ENCODE data around the gene SPACA9.

SPACA9 gene
- 0.27 to 1.9 (median 1.3) reads per million in 4 donors for total RNA-seq

GRCh38 chr9:132878695-132879456 is at the start of gene SPACA9:
Gene SPACA9, plus strand, starts transcription at chr9:132878898. Its CDS starts 5,050 bp downstream, at chr9:132883948.
- peak in 2 of 5 donors; percentile 10 to 18 for DNase-seq

GRCh38 chr9:132832171-132832881 is 46.4 kb upstream of the SPACA9 start:
- no peak for DNase-seq

GRCh38 chr9:132833550-132834121 is 45.1 kb upstream of the SPACA9 start:
- DNase-seq, result no peak

- DNase-seq, result no peak
These were observed 44.4 kb upstream of the SPACA9 start for GRCh38 chr9:132834343-132834742.

GRCh38 chr9:132837501-132838286 is 41.0 kb upstream of the SPACA9 start:
- no peak for DNase-seq

- no peak for DNase-seq
These were observed 40.4 kb upstream of the SPACA9 start for GRCh38 chr9:132838291-132838690.

GRCh38 chr9:132840980-132841379 is 37.7 kb upstream of the SPACA9 start:
- DNase-seq, result no peak

- DNase-seq, result no peak
These were observed 36.3 kb upstream of the SPACA9 start for GRCh38 chr9:132842124-132843044.

GRCh38 chr9:132846109-132846917 is 32.4 kb upstream of the SPACA9 start:
- DNase-seq, result no peak

GRCh38 chr9:132846918-132847515 is 31.7 kb upstream of the SPACA9 start:
- no peak for DNase-seq

- DNase-seq, result peak in 1 of 5 donors; percentile 21
These were observed 29.5 kb upstream of the SPACA9 start for GRCh38 chr9:132849185-132849706.

- no peak for DNase-seq
These were observed 25.2 kb upstream of the SPACA9 start for GRCh38 chr9:132853482-132853881.

GRCh38 chr9:132854832-132855231 is 23.9 kb upstream of the SPACA9 start:
- no peak for DNase-seq

- DNase-seq, result no peak
These were observed 22.8 kb upstream of the SPACA9 start for GRCh38 chr9:132855904-132856303.

- DNase-seq, result no peak
These were observed 21.7 kb upstream of the SPACA9 start for GRCh38 chr9:132857031-132857430.

- DNase-seq, result no peak
These were observed 20.9 kb upstream of the SPACA9 start for GRCh38 chr9:132857616-132858342.

- no peak for DNase-seq
These were observed 19.9 kb upstream of the SPACA9 start for GRCh38 chr9:132858751-132859150.

- DNase-seq, result no peak
These were observed 17.0 kb upstream of the SPACA9 start for GRCh38 chr9:132861666-132862065.

- DNase-seq, result no peak
These were observed 16.2 kb upstream of the SPACA9 start for GRCh38 chr9:132862533-132862932.

All from T-helper 1 cell (primary cell).